Mesothelial cell of epicardium (in vitro differentiated cells): ENCODE results near the gene CCL2. TPM values are rescaled to one million over a fixed set of nuclear protein-coding genes. Genes with fewer than 3 reads are reported as not detected.

ENCODE experiments used
- DNase-seq, 2 experiments: peaks; one replicate each; pipeline ENCODE4 v3.0.0; 2021; ENCODE audit warnings: low spot score in 2 of 2; ENCODE audit not compliant: unreplicated experiment in 2 of 2
- H3K27ac Mint-ChIP-seq: 2 replicates; pipeline ENCODE4 v1.8.0; 2021; ENCODE audit warnings: mixed read lengths
- H3K27me3 Mint-ChIP-seq: 2 replicates; pipeline ENCODE4 v1.8.0; 2021; ENCODE audit warnings: low read depth, mixed read lengths
- H3K36me3 Mint-ChIP-seq: 2 replicates; pipeline ENCODE4 v1.8.0; 2021; ENCODE audit warnings: mixed read lengths
- H3K4me1 Mint-ChIP-seq: 2 replicates; pipeline ENCODE4 v1.8.0; 2021; ENCODE audit warnings: mixed read lengths
- H3K4me3 Mint-ChIP-seq: 2 replicates; pipeline ENCODE4 v1.8.0; 2021; ENCODE audit warnings: mild to moderate bottlenecking, moderate library complexity, mixed read lengths
- H3K9me3 Mint-ChIP-seq: 2 replicates; pipeline ENCODE4 v1.8.0; 2021; ENCODE audit warnings: mixed read lengths
- CTCF ChIP-seq: fragments of 200-600 bp; sonication (generic); IDR thresholded peaks from one replicate; pipeline ENCODE4 v1.5.0; 2021; ENCODE audit warnings: antibody characterized with exemption; ENCODE audit not compliant: unreplicated experiment
- total RNA-seq: library from RNA; stranded (reverse); gene quantifications from 3 replicates; pipeline ENCODE4 v1.2.1, GENCODE V29; 2021

Gene CCL2
- total RNA-seq, 1 donor from 2014 or later = 53.5 TPM

- no peak overlapping the region for H3K27ac Mint-ChIP-seq
- no peak for TF ChIP-seq CTCF
- no peak for DNase-seq
- H3K4me3 Mint-ChIP-seq = no peak overlapping the region
- no peaks in the 10 kb centered on the region for H3K27me3 Mint-ChIP-seq
- peaks cover 22% of the 10 kb centered on the region for H3K9me3 Mint-ChIP-seq
- peaks cover 19% of the 10 kb centered on the region for H3K4me1 Mint-ChIP-seq
- no peaks in the 10 kb centered on the region for H3K36me3 Mint-ChIP-seq
These were observed 24.7 kb upstream of the CCL2 start for GRCh38 chr17:34230342-34230741.

GRCh38 chr17:34234616-34235015 is 20.5 kb upstream of the CCL2 start:
- peaks cover 28% of the 10 kb centered on the region for H3K4me1 Mint-ChIP-seq
- no peak for TF ChIP-seq CTCF
- DNase-seq = no peak
- H3K27me3 Mint-ChIP-seq = no peaks in the 10 kb centered on the region
- H3K36me3 Mint-ChIP-seq = no peaks in the 10 kb centered on the region
- peaks cover 13% of the 10 kb centered on the region for H3K9me3 Mint-ChIP-seq
- H3K4me3 Mint-ChIP-seq = no peak overlapping the region
- H3K27ac Mint-ChIP-seq = no peak overlapping the region

- H3K27ac Mint-ChIP-seq = peak overlapping the region; percentile 66
- H3K27me3 Mint-ChIP-seq = no peaks in the 10 kb centered on the region
- H3K4me3 Mint-ChIP-seq = no peak overlapping the region
- peaks cover 8% of the 10 kb centered on the region for H3K9me3 Mint-ChIP-seq
- peaks cover 28% of the 10 kb centered on the region for H3K4me1 Mint-ChIP-seq
- TF ChIP-seq CTCF = no peak
- no peaks in the 10 kb centered on the region for H3K36me3 Mint-ChIP-seq
- no peak for DNase-seq
These were observed 19.6 kb upstream of the CCL2 start for GRCh38 chr17:34235389-34236028.

- Mint-ChIP-seq H3K4me3 (no peak overlapping the region), H3K27ac (no peak overlapping the region), H3K9me3 (no peaks in the 10 kb centered on the region), H3K4me1 (peaks cover 28% of the 10 kb centered on the region), H3K36me3 (no peaks in the 10 kb centered on the region), H3K27me3 (no peaks in the 10 kb centered on the region)
- TF ChIP-seq CTCF = no peak
- DNase-seq = no peak
These were observed 18.7 kb upstream of the CCL2 start for GRCh38 chr17:34236281-34236892.

- no peak for TF ChIP-seq CTCF
- peaks cover 28% of the 10 kb centered on the region for H3K4me1 Mint-ChIP-seq
- H3K9me3 Mint-ChIP-seq = no peaks in the 10 kb centered on the region
- H3K36me3 Mint-ChIP-seq = no peaks in the 10 kb centered on the region
- no peak overlapping the region for H3K27ac Mint-ChIP-seq
- DNase-seq = no peak
- H3K27me3 Mint-ChIP-seq = no peaks in the 10 kb centered on the region
- H3K4me3 Mint-ChIP-seq = no peak overlapping the region
These were observed 17.6 kb upstream of the CCL2 start for GRCh38 chr17:34237458-34237857.
